ENCODE data around the gene GNAQ. TPM values are rescaled to one million over a fixed set of nuclear protein-coding genes. Genes with fewer than 3 reads are reported as not detected.

Gene GNAQ
- total RNA-seq, 1 donor from 2014 or later, result 35.4 TPM

DNA sequence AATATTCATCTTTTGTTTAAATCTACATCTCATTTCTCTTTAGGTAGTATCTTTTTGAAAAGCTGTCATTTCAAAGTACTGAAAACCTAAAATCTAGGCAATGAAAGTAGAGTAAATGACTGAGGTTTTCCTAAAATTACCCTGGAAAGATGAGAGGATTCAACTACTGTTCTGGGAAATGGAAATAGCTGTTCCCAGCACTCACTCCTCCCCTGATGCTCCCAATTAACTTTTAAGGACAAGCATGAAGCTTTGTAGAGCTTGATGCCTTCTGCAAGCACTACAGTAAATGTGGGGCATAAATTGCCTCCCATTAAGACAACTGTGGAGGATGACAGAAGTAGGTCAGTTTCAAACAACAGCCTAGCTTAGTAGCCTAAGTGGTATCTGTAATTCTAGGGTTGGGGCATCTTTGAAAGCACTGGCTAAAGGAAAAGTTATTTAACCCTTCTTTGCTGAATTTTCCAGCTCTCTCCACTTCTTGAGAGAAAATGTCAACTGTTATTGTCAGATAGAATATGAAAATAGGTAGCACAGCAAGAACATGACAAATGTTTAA lies 283.3 kb downstream of the GNAQ start:
- no peak for DNase-seq (ENCODE audit: low read depth)
- no peaks in the 10 kb centered on the region for H3K36me3 ChIP-seq (ENCODE audit: control insufficient read depth, insufficient read depth, low read length)
- H3K27me3 ChIP-seq (ENCODE audit: control insufficient read depth, insufficient read depth, low read length), result no peaks in the 10 kb centered on the region
- no peak overlapping the region for H3K4me3 ChIP-seq (ENCODE audit: low read depth, low read length)
- TF ChIP-seq, protein P1, sequence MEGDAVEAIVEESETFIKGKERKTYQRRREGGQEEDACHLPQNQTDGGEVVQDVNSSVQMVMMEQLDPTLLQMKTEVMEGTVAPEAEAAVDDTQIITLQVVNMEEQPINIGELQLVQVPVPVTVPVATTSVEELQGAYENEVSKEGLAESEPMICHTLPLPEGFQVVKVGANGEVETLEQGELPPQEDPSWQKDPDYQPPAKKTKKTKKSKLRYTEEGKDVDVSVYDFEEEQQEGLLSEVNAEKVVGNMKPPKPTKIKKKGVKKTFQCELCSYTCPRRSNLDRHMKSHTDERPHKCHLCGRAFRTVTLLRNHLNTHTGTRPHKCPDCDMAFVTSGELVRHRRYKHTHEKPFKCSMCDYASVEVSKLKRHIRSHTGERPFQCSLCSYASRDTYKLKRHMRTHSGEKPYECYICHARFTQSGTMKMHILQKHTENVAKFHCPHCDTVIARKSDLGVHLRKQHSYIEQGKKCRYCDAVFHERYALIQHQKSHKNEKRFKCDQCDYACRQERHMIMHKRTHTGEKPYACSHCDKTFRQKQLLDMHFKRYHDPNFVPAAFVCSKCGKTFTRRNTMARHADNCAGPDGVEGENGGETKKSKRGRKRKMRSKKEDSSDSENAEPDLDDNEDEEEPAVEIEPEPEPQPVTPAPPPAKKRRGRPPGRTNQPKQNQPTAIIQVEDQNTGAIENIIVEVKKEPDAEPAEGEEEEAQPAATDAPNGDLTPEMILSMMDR (IDR thresholded peaks at IDR 0.05; ENCODE audit: insufficient read depth, low read length, poor library complexity, severe bottlenecking), result no peak

DNA sequence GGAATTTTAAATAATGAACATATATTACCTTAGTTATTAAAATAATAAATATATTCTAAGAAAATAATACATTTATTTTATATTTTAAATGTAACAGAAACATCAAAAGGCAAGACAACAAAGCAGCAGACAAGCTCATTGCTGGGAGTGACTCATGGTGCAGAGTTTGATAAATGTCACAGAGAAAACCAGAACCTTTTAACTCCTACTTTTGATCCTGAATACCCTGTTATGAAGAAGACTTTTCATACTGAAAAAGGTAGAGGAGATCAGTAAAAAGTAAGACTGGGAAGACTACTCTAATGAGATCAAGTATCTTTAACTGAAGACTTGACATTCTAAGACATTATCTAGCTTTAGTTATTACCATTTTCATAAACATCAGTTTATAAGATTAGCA lies 284.4 kb downstream of the GNAQ start:
- no peaks in the 10 kb centered on the region for H3K27me3 ChIP-seq (ENCODE audit: control insufficient read depth, insufficient read depth, low read length)
- DNase-seq (ENCODE audit: low read depth), result no peak
- H3K36me3 ChIP-seq (ENCODE audit: control insufficient read depth, insufficient read depth, low read length), result no peaks in the 10 kb centered on the region
- H3K4me3 ChIP-seq (ENCODE audit: low read depth, low read length), result no peak overlapping the region
- TF ChIP-seq, protein P1 (IDR thresholded peaks at IDR 0.05; ENCODE audit: insufficient read depth, low read length, poor library complexity, severe bottlenecking), result no peak

DNA sequence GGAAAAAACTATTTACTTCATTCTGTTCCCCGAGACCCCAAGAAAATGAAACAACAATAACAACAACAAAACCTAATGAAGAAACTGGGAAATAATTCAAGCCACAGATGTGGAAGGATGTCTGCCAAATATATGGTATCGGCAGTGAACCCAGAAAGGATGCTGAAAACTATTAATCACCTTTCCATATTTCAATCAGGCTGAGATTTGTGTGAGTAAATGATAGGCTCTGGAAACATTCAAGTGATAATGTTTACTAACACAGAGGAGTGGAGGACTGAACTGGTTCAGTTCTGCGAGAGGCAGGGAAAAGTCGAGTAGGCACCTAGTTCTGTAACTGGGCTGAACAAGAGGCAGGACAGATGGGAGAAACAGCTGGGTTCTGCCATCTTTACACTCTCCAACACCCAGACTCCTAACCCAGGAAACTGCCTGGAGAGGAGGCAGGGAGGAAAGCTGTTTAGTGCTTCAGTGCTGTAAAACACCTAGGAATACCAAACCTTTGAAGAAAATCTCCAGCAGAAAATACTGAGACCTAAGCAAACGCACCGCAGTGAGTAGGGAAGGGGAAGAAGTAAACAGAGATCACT lies 286.7 kb downstream of the GNAQ start:
- Histone ChIP-seq H3K4me3 (ENCODE audit: low read depth, low read length) (no peak overlapping the region), H3K36me3 (ENCODE audit: control insufficient read depth, insufficient read depth, low read length) (no peaks in the 10 kb centered on the region), H3K27me3 (ENCODE audit: control insufficient read depth, insufficient read depth, low read length) (no peaks in the 10 kb centered on the region)
- TF ChIP-seq, protein P1 (IDR thresholded peaks at IDR 0.05; ENCODE audit: insufficient read depth, low read length, poor library complexity, severe bottlenecking), result no peak
- DNase-seq (ENCODE audit: low read depth), result no peak

DNA sequence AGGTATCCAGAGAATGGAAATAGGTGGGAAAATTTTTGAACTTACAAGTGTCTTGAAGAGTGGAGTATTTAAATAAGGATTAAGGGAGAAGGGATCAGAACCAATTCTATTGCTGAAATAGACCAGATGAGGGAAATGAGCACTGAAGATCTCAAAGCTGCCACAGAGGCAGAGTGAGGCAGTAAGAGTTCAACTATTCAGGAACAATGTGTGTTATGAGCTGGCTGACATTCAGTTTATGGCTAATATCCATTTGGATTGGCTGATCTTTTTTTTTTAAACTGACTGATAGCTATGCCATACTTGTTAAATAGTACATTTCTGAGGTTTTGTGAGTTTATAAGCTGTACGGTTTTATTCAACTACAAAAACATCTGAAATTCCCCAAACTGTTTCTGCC lies 288.2 kb downstream of the GNAQ start:
- TF ChIP-seq, protein P1 (IDR thresholded peaks at IDR 0.05; ENCODE audit: insufficient read depth, low read length, poor library complexity, severe bottlenecking), result no peak
- no peaks in the 10 kb centered on the region for H3K36me3 ChIP-seq (ENCODE audit: control insufficient read depth, insufficient read depth, low read length)
- no peak for DNase-seq (ENCODE audit: low read depth)
- H3K27me3 ChIP-seq (ENCODE audit: control insufficient read depth, insufficient read depth, low read length), result no peaks in the 10 kb centered on the region
- H3K4me3 ChIP-seq (ENCODE audit: low read depth, low read length), result no peak overlapping the region

DNA sequence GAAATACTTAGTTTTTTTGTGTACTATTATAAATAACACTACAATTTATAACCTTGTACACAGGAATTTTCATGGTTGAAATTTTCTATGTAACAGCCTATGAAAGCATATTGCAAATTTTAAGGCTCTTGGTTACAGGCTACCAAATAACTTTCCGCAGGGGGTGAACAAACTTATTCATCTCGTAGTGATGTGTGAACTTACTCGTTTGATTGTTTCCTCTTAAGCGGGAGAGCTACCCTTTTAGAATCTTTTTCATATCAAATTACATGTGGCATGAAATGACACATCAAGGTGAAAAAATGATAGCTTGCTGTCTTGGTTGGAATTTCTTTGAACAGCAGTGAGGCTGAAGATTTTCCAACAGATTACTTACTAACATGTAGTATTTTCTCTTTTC lies 292.7 kb downstream of the GNAQ start:
- no peaks in the 10 kb centered on the region for H3K27me3 ChIP-seq (ENCODE audit: control insufficient read depth, insufficient read depth, low read length)
- TF ChIP-seq, protein P1 (IDR thresholded peaks at IDR 0.05; ENCODE audit: insufficient read depth, low read length, poor library complexity, severe bottlenecking), result no peak
- H3K36me3 ChIP-seq (ENCODE audit: control insufficient read depth, insufficient read depth, low read length), result no peaks in the 10 kb centered on the region
- DNase-seq (ENCODE audit: low read depth), result no peak
- H3K4me3 ChIP-seq (ENCODE audit: low read depth, low read length), result no peak overlapping the region

DNA sequence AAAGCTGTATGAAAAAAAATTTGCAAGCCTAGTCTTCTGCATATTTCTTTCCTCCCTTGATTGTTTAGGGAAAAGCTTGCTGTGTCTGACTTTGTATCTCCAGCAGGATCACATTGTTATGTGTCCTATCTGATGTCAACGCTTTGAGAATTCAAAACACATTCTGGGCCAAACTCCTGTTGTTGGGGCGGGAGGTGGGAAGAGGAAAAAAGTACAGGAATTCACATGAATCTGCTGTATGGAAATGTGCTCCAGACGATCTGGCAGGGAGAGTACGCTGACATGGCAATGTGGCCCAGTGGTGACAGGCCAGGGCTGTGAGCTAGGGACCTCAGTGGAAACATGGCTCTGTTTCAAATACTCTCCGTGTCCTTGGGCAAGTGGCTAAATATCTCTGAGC lies 296.1 kb downstream of the GNAQ start:
- Histone ChIP-seq H3K36me3 (ENCODE audit: control insufficient read depth, insufficient read depth, low read length) (no peaks in the 10 kb centered on the region), H3K4me3 (ENCODE audit: low read depth, low read length) (no peak overlapping the region), H3K27me3 (ENCODE audit: control insufficient read depth, insufficient read depth, low read length) (no peaks in the 10 kb centered on the region)
- DNase-seq (ENCODE audit: low read depth), result no peak
- TF ChIP-seq, protein P1 (IDR thresholded peaks at IDR 0.05; ENCODE audit: insufficient read depth, low read length, poor library complexity, severe bottlenecking), result no peak

Data from kidney epithelial cell (primary cell).